GM21529 (cell line): ENCODE data around the gene TDRD12.
"Not testable (repeated sequence)": the region's sequence is repeated elsewhere in the genome, so short reads cannot be mapped to it uniquely, and the experiment has no call there.

ENCODE experiments used
- ATAC-seq: cut with Tn5 transposase; IDR thresholded peaks from one replicate; pipeline ENCODE4 v1.9.1; 2021; ENCODE audit not compliant: unreplicated experiment

Gene TDRD12

DNA sequence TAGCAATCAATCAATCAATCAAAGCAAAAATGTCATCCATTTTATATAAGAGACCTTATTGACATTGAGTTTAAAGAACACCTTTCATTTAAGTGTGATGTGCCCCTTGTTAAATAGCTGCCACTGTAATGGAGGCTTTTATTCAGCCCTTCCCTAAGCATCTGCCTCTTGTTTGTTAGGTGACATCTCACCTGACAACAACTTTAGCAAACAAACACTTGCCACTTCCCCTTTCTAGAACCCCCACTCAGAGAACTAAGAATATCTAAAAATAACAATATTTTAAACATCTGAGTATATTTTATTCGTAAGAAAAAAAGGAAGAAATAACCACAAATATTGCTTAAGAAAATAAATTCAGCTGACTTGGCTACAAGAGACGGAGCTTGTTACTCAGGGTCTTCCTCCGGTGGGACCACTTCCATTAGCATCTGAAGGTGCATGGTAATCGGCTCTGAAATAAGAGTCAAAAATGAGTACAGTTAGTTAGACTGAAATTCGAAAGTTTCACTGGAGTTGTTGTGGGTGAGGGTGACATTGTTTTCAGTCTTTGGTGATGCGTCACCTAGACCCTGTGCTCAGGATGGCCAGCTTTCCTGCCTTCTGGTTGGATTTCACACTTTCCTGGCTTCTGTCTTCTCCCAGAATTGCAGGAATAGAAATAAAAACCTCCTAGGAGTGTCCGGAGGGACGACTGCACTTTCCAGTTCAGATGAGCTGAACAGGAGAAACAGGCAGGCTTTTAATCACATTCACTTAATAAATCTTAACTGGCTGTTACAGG, 110.9 kb downstream of the TDRD12 start:
- ATAC-seq = no peak

GRCh38 chr19:32831611-32832010, 112.0 kb downstream of the TDRD12 start:
- no peak for ATAC-seq

- ATAC-seq = not testable (repeated sequence)
These were observed 112.5 kb downstream of the TDRD12 start for GRCh38 chr19:32832094-32832493.

GRCh38 chr19:32832825-32833224, 113.3 kb downstream of the TDRD12 start:
- ATAC-seq = not testable (repeated sequence)

DNA sequence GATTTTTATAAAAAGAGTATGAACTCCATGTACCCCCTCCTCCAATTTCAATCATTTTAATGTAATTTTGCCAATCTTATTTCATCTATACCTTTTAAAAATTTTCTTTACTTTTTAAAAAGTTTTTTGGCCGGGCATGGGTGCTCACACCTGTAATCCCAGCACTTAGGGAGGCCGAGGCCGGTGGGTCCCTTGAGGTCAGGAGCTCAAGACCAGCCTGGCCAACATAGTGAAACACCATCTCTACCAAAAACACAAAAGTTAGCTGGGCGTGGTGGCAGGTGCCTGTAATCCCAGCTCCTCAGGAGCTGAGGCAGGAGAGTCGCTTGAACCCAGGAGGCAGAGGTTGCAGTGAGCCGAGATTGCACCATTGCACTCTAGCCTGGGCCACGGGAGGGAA, 113.8 kb downstream of the TDRD12 start:
- not testable (repeated sequence) for ATAC-seq

DNA sequence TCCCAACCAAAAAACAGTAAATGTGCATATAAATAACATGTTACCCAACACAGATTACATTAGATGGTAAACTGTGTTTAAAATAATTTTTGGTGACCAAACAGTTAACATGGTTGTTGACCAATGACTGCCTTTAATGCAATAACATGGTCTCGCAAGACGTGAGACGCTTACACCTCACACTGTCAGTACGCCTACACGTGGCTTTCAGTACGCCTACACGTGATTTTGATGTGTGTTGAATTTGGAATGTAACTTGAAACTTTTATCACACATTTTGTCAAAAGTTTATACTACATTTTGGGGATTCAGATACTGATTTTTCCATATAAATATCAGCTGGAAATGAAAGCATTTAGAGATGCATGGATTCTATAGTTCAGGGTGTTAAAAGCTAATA, 118.0 kb downstream of the TDRD12 start:
- ATAC-seq = no peak

- no peak for ATAC-seq
These were observed 122.5 kb downstream of the TDRD12 start for GRCh38 chr19:32842061-32842460.

DNA sequence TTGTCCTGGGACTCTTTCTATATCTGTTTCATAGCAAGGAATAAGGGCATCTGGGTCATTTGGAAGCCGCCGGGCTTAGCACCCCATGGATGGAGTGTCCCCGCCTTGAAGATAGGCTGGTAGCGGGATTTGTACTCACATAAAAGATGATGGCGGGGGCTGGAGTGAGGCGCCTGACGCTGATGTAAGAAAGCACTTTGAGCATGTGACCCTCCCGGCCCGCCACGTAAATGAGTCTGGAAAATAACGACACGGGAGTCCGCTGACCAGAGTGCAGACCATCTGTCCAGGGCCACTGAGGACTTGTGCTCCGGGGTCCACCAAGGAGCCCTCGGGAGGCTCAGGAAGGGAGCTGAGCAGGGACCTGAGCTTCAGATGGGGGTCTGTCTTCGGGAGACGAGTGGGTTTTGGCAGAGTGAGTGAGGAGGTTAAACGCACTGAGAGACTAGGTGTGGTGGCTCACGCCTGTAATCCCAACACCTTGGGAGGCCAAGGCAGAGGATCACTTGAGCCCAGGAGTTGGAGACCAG, 124.2 kb downstream of the TDRD12 start:
- no peak for ATAC-seq

DNA sequence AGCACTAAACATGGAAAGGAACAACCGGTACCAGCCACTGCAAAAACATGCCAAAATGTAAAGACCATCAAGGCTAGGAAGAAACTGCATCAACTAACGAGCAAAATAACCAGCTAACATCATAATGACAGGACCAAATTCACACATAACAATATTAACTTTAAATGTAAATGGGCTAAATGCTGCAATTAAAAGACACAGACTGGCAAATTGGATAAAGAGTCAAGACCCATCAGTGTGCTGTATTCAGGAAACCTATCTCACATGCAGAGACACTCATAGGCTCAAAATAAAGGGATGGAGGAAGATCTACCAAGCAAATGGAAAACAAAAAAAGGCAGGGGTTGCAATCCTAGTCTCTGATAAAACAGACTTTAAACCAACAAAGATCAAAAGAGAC, 128.5 kb downstream of the TDRD12 start:
- not testable (repeated sequence) for ATAC-seq

DNA sequence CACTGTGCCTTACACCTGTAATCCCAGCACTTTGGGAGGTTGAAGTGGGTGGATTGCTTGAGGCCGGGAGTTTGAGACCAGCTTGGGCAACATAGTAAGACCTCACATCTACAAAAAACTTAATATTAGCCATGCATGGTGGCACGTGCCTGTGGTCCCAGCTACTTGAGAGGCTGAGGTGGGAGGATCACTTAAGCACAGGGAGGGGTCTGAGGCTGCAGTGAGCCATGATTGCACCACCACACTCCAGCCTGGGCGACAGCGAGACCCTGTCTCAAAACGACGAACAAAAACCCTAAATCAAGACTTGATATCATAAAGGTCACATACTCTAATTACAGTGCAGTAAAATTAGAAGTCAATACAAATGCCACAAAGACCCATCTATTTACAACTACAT, 132.6 kb downstream of the TDRD12 start:
- ATAC-seq = no peak

- ATAC-seq = not testable (repeated sequence)
These were observed 137.3 kb downstream of the TDRD12 start for GRCh38 chr19:32856818-32857217.

GRCh38 chr19:32857584-32857983, 138.0 kb downstream of the TDRD12 start:
- ATAC-seq = no peak

DNA sequence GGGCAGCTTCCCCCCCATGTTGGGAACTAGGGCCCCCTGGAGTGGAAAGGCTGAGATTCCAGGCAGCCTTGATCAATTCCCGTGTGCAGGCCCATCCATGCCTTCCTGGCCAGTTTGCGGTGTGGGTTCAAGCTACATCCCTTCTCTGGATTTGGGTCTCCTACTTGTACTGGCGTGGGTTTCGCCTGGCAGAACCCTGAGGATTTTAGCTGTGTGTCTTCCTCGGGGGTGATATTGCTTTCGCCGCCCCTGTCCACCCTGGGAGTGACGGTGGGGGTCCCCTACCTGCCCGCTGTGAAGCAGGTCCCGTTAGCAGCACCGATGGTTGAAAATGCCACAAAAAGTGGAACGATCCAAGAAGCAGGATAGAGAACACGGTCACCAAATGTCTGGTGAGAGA, 138.6 kb downstream of the TDRD12 start:
- no peak for ATAC-seq

DNA sequence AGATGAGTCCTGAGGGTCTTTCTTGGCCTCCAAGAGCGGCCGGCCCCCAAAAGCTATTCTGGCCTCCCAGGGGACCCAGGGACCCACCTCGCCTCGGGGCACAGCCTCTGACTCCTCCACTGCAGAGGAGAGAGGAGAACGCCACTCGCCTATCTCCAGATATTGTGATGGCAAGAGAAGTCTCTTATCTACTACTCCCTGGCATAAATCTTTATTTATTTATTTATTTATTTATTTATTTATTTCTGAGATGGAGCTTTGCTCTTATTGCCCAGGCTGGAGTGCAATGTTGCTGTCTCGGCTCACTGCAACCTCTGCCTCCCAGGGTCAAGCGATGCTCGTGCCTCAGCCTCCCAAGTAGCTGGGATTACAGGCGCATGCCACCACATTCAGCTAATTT, 139.0 kb downstream of the TDRD12 start:
- ATAC-seq = no peak

- no peak for ATAC-seq
These were observed 140.0 kb downstream of the TDRD12 start for GRCh38 chr19:32859591-32859990.

- ATAC-seq = no peak
These were observed 142.0 kb downstream of the TDRD12 start for GRCh38 chr19:32861596-32861995.

GRCh38 chr19:32862173-32862572, 142.6 kb downstream of the TDRD12 start:
- ATAC-seq = no peak

DNA sequence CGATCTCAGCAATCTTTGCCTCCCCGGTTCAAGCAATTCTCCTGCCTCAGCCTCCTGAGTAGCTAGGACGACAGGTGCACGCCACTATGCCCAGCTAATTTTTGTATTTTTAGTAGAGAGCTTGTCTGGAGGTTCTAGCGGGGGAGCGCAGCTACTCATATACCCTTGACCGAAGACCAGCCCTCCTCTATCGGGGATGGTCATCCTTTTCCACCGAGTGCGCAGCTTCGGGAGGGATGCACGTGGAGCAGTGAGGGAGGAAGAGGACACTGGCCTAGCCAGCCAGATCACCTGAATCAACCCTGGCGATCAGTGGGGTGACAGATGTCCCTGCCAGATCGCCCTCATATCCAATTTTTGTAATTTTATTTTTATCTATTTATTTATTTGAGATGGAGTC, 143.2 kb downstream of the TDRD12 start:
- no peak for ATAC-seq

DNA sequence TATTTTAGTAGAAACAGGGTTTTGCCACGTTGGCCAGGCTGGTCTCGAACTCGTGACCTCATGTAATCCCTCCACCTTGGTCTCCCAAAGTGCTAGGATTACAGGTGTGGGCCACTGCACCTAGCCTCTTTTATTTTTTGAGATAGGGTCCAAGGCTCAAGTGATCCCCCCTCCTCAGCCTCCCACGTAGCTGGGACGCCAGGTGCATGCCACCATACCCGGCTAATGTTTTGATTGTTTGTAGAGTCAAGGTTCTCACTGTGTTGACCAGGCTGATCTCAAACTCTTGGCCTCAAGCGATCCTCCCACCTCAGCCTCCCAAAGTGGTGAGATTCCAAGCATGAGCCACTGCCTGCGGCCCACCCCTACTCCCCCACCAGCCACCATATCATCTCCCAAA, 143.7 kb downstream of the TDRD12 start:
- no peak for ATAC-seq

GRCh38 chr19:32863841-32864240, 144.3 kb downstream of the TDRD12 start:
- ATAC-seq = no peak

GRCh38 chr19:32864318-32865007, 144.9 kb downstream of the TDRD12 start:
- no peak for ATAC-seq

DNA sequence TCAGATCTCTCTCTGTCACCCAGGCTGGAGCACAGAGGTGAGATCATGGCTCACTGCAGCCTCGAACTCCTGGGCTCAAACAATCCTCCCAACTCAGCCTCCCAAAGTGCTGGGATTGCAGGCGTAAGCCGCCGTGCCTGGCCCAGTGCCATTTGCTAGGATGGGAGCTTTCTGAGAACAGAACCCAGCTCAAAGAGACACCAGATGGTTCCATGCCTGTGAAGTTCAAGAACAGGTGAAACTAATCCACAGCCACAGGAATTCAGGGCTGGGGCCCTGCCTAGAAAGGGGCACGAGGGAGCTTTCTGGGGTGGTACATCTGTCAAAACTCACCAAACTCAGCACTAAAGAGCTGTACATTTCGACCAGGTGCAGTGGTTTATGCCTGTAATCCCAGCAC, 145.8 kb downstream of the TDRD12 start:
- ATAC-seq = no peak
